Measurements from ENCODE around the gene DOK3. TPM values are rescaled to one million over a fixed set of nuclear protein-coding genes. Genes with fewer than 3 reads are reported as not detected.

The DOK3 gene
- polyA plus RNA-seq, 1 donor from 2014 or later, result 5.5 TPM

DNA sequence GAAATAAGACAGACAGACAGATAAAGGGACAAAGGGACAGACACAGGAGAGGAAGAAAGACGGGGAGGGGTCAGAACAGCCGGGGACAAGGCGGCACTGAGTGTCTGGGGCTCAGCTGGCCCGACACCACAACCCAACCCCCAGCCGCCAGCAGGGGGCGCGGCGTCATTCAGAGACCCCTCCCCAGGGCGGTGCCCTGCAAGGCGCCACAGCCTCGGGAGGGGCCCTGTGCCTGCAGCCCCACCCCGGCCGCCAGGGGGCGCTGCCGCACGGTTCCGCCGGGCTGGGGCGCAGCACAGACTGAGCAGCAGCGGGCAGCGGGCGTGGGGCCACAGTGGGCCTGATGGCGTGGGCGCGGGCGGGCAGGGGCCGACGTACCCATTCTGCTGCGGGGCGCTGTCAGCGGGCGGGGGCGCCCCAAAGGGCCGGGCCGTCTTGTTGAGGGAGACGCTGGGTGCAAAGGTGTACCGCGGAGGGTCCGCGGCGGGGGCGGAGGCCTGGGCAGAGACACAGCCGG lies 18.1 kb downstream of the DOK3 start:
- Histone ChIP-seq H3K9me3 (ENCODE audit: low read length) (no peaks in the 10 kb centered on the region), H3K27ac (ENCODE audit: low read length) (no peak overlapping the region), H3F3A (ENCODE audit: insufficient read depth, low read length, poor library complexity, severe bottlenecking) (no peaks in the 10 kb centered on the region), H3K9me2 (ENCODE audit: insufficient read depth, low read length) (no peaks in the 10 kb centered on the region), H3K79me2 (replicated peaks; ENCODE audit: insufficient read depth, low read length) (peaks cover 11% of the 10 kb centered on the region), H3K36me3 (ENCODE audit: insufficient read depth, low read length) (no peaks in the 10 kb centered on the region), H3K4me3 (ENCODE audit: low read length) (no peak overlapping the region), H3K4me2 (ENCODE audit: low read length) (no peak overlapping the region), H3K9ac (ENCODE audit: low read length) (no peak overlapping the region), H3K27me3 (ENCODE audit: insufficient read depth, low read depth, low read length) (no peaks in the 10 kb centered on the region), H4K20me1 (ENCODE audit: insufficient read depth) (no peaks in the 10 kb centered on the region), H2AFZ (ENCODE audit: low read depth, low read length) (no peak overlapping the region)
- TF ChIP-seq POLR2AphosphoS5 (IDR thresholded peaks at IDR 0.05), result no peak
- TF ChIP-seq, protein P1, sequence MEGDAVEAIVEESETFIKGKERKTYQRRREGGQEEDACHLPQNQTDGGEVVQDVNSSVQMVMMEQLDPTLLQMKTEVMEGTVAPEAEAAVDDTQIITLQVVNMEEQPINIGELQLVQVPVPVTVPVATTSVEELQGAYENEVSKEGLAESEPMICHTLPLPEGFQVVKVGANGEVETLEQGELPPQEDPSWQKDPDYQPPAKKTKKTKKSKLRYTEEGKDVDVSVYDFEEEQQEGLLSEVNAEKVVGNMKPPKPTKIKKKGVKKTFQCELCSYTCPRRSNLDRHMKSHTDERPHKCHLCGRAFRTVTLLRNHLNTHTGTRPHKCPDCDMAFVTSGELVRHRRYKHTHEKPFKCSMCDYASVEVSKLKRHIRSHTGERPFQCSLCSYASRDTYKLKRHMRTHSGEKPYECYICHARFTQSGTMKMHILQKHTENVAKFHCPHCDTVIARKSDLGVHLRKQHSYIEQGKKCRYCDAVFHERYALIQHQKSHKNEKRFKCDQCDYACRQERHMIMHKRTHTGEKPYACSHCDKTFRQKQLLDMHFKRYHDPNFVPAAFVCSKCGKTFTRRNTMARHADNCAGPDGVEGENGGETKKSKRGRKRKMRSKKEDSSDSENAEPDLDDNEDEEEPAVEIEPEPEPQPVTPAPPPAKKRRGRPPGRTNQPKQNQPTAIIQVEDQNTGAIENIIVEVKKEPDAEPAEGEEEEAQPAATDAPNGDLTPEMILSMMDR (IDR thresholded peaks at IDR 0.05; ENCODE audit: poor library complexity, severe bottlenecking), result peak; percentile 61

- Histone ChIP-seq H3K27ac (ENCODE audit: low read length) (no peak overlapping the region), H3K9me2 (ENCODE audit: insufficient read depth, low read length) (no peaks in the 10 kb centered on the region), H3K4me2 (ENCODE audit: low read length) (no peak overlapping the region), H3K9ac (ENCODE audit: low read length) (no peak overlapping the region), H3F3A (ENCODE audit: insufficient read depth, low read length, poor library complexity, severe bottlenecking) (no peaks in the 10 kb centered on the region), H3K79me2 (replicated peaks; ENCODE audit: insufficient read depth, low read length) (peaks cover 6% of the 10 kb centered on the region), H3K9me3 (ENCODE audit: low read length) (no peaks in the 10 kb centered on the region), H3K27me3 (ENCODE audit: insufficient read depth, low read depth, low read length) (no peaks in the 10 kb centered on the region), H2AFZ (ENCODE audit: low read depth, low read length) (no peak overlapping the region), H4K20me1 (ENCODE audit: insufficient read depth) (no peaks in the 10 kb centered on the region), H3K36me3 (ENCODE audit: insufficient read depth, low read length) (no peaks in the 10 kb centered on the region), H3K4me3 (ENCODE audit: low read length) (no peak overlapping the region)
- no peak for TF ChIP-seq RAD21 (conservative IDR thresholded peaks at IDR 0.05)
- no peak for TF ChIP-seq EP300 (conservative IDR thresholded peaks at IDR 0.05; ENCODE audit: poor library complexity, severe bottlenecking)
- TF ChIP-seq SMC3 (conservative IDR thresholded peaks at IDR 0.05; ENCODE audit: poor library complexity), result no peak
- TF ChIP-seq POLR2AphosphoS5 (IDR thresholded peaks at IDR 0.05), result no peak
- TF ChIP-seq, protein P2, sequence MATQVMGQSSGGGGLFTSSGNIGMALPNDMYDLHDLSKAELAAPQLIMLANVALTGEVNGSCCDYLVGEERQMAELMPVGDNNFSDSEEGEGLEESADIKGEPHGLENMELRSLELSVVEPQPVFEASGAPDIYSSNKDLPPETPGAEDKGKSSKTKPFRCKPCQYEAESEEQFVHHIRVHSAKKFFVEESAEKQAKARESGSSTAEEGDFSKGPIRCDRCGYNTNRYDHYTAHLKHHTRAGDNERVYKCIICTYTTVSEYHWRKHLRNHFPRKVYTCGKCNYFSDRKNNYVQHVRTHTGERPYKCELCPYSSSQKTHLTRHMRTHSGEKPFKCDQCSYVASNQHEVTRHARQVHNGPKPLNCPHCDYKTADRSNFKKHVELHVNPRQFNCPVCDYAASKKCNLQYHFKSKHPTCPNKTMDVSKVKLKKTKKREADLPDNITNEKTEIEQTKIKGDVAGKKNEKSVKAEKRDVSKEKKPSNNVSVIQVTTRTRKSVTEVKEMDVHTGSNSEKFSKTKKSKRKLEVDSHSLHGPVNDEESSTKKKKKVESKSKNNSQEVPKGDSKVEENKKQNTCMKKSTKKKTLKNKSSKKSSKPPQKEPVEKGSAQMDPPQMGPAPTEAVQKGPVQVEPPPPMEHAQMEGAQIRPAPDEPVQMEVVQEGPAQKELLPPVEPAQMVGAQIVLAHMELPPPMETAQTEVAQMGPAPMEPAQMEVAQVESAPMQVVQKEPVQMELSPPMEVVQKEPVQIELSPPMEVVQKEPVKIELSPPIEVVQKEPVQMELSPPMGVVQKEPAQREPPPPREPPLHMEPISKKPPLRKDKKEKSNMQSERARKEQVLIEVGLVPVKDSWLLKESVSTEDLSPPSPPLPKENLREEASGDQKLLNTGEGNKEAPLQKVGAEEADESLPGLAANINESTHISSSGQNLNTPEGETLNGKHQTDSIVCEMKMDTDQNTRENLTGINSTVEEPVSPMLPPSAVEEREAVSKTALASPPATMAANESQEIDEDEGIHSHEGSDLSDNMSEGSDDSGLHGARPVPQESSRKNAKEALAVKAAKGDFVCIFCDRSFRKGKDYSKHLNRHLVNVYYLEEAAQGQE (IDR thresholded peaks at IDR 0.05; ENCODE audit: borderline replicate concordance), result no peak
- no peak for TF ChIP-seq TAF1 (IDR thresholded peaks at IDR 0.05; ENCODE audit: low read depth)
- TF ChIP-seq, protein P1 (IDR thresholded peaks at IDR 0.05; ENCODE audit: poor library complexity, severe bottlenecking), result no peak
- TF ChIP-seq MXI1 (conservative IDR thresholded peaks at IDR 0.05; ENCODE audit: poor library complexity, severe bottlenecking), result no peak
- TF ChIP-seq EZH2 (IDR thresholded peaks at IDR 0.05; ENCODE audit: borderline replicate concordance, insufficient read depth, low read length, poor library complexity, severe bottlenecking), result no peak
These were observed 18.6 kb downstream of the DOK3 start for GRCh38 chr5:177490992-177491391.

All from neural cell (in vitro differentiated cells).